IMR-90 (cell line): ENCODE measurements around the gene SCN8A. TPM values are rescaled to one million over a fixed set of nuclear protein-coding genes. Genes with fewer than 3 reads are reported as not detected.

Experiments used
- ATAC-seq: fragments of 200-7000 bp; cut with Tn5 transposase; 2 replicates; pipeline ENCODE4 v1.9.1; 2020; ENCODE audit warnings: low read depth, mild to moderate bottlenecking, moderate library complexity
- BruUV-seq: library from RNA; stranded (reverse); fragments of 400-500 nt; replicated peaks from 2 replicates; lab custom pipeline; 2021; lab: Mats Ljungman, UMichigan
- CTCF ChIA-PET: fragments of 300-600 bp; formaldehyde crosslinking; extraction: SDS; loops from one replicate; lab custom pipeline; 2021; ENCODE audit warnings: antibody characterized with exemption; lab: Yijun Ruan, JAX
- POLR2A ChIA-PET: fragments of 300-600 bp; sonication (Branson Sonifier 250); formaldehyde crosslinking; loops from one replicate; lab custom pipeline; 2022; ENCODE audit warnings: antibody characterized with exemption; ENCODE audit not compliant: unreplicated experiment; lab: Charles Lee
- DNase-seq: peaks from one replicate; pipeline ENCODE4 v3.0.0; 2013
- H2AFZ ChIP-seq: replicated peaks from 2 replicates; pipeline ENCODE3; 2013; ENCODE audit warnings: low read length, mild to moderate bottlenecking; ENCODE audit not compliant: poor library complexity
- H2AK5ac ChIP-seq: 2 replicates; pipeline ENCODE4 v1.6.1; 2013; ENCODE audit warnings: low read depth, low read length, inconsistent platforms
- H2AK9ac ChIP-seq: replicated peaks from 2 replicates; pipeline ENCODE3; 2013; ENCODE audit warnings: mild to moderate bottlenecking, low read depth, low read length, moderate library complexity; ENCODE audit not compliant: poor library complexity
- H2BK120ac ChIP-seq: 2 replicates; pipeline ENCODE4 v1.6.1; 2013; ENCODE audit warnings: low read depth, low read length, inconsistent platforms
- H2BK15ac ChIP-seq: 3 replicates; pipeline ENCODE4 v1.6.1; 2013; ENCODE audit warnings: low read depth, low read length, inconsistent platforms
- H2BK20ac ChIP-seq: 2 replicates; pipeline ENCODE4 v1.6.1; 2013; ENCODE audit warnings: low read depth, mild to moderate bottlenecking, inconsistent platforms, low read length, moderate library complexity
- H2BK5ac ChIP-seq: 2 replicates; pipeline ENCODE4 v1.6.1; 2013; ENCODE audit warnings: mild to moderate bottlenecking, low read depth, low read length, inconsistent platforms; ENCODE audit not compliant: poor library complexity, severe bottlenecking
- H3K14ac ChIP-seq: replicated peaks from 2 replicates; pipeline ENCODE4 v1.6.1; 2013; ENCODE audit warnings: low read depth, low read length, inconsistent platforms
- H3K18ac ChIP-seq: 2 replicates; pipeline ENCODE4 v1.6.1; 2013; ENCODE audit warnings: low read depth, low read length, control low read depth
- H3K23ac ChIP-seq: 2 replicates; pipeline ENCODE4 v1.6.1; 2013; ENCODE audit warnings: low read depth, low read length, inconsistent platforms
- H3K27ac ChIP-seq: 2 replicates; pipeline ENCODE4 v1.5.1; 2013; ENCODE audit warnings: mild to moderate bottlenecking, control low read depth, low read length; ENCODE audit not compliant: insufficient read depth
- H3K27me3 ChIP-seq: 2 replicates; pipeline ENCODE4 v1.6.1; 2013; ENCODE audit warnings: low read length; ENCODE audit not compliant: control insufficient read depth, insufficient read depth
- H3K36me3 ChIP-seq: 2 replicates; pipeline ENCODE4 v1.6.1; 2013; ENCODE audit warnings: low read length, mixed read lengths; ENCODE audit not compliant: control insufficient read depth, insufficient read depth
- H3K4ac ChIP-seq: 2 replicates; pipeline ENCODE4 v1.6.1; 2013; ENCODE audit warnings: low read depth, low read length, inconsistent platforms
- H3K4me1 ChIP-seq: 2 replicates; pipeline ENCODE4 v1.6.1; 2013; ENCODE audit warnings: low read length, mixed read lengths; ENCODE audit not compliant: control insufficient read depth, insufficient read depth
- H3K4me2 ChIP-seq: 2 replicates; pipeline ENCODE4 v1.6.1; 2013; ENCODE audit warnings: low read depth, mild to moderate bottlenecking, control low read depth, low read length, moderate library complexity
- H3K4me3 ChIP-seq: 2 replicates; pipeline ENCODE4 v1.5.1; 2013; ENCODE audit warnings: low read depth, mild to moderate bottlenecking, control low read depth, low read length, moderate library complexity; ENCODE audit not compliant: insufficient read depth
- H3K56ac ChIP-seq: 2 replicates; pipeline ENCODE4 v1.6.1; 2013; ENCODE audit warnings: low read length, inconsistent platforms; ENCODE audit not compliant: insufficient read depth; ENCODE audit errors: extremely low read depth
- H3K79me1 ChIP-seq, 2 experiments: 2 replicates each; pipeline ENCODE4 v1.6.1; 2013; ENCODE audit warnings: low read length in 2 of 2, inconsistent platforms in 1 of 2, low read depth in 1 of 2
- H3K9ac ChIP-seq: 2 replicates; pipeline ENCODE4 v1.6.1; 2013; ENCODE audit warnings: low read depth, low read length, control low read depth
- H3K9me1 ChIP-seq: 2 replicates; pipeline ENCODE4 v1.6.1; 2013; ENCODE audit warnings: low read length, inconsistent platforms; ENCODE audit not compliant: insufficient read depth
- H3K9me3 ChIP-seq: 2 replicates; pipeline ENCODE4 v1.6.1; 2013; ENCODE audit warnings: low read length; ENCODE audit not compliant: control insufficient read depth, insufficient read depth
- H4K20me1 ChIP-seq: 2 replicates; pipeline ENCODE4 v1.6.1; 2013; ENCODE audit warnings: low read length, inconsistent platforms; ENCODE audit not compliant: insufficient read depth
- H4K5ac ChIP-seq: 2 replicates; pipeline ENCODE4 v1.6.1; 2013; ENCODE audit warnings: mild to moderate bottlenecking, low read depth, low read length, control low read depth
- H4K8ac ChIP-seq, 2 experiments: 2 replicates each; pipeline ENCODE4 v1.6.1; 2013; ENCODE audit warnings: low read depth in 2 of 2, low read length in 2 of 2, control low read depth in 1 of 2, inconsistent platforms in 1 of 2
- H4K91ac ChIP-seq: 2 replicates; pipeline ENCODE4 v1.6.1; 2013; ENCODE audit warnings: low read depth, low read length, inconsistent platforms; ENCODE audit not compliant: insufficient read depth
- CTCF ChIP-seq: conservative IDR thresholded peaks from 2 replicates; pipeline ENCODE4 v1.5.1; 2012; ENCODE audit warnings: mild to moderate bottlenecking, low read depth, low read length, improper control_type of control experiment
- RAD21 ChIP-seq: IDR thresholded peaks from 2 replicates; pipeline ENCODE4 v1.6.1; 2012; ENCODE audit warnings: low read length, improper control_type of control experiment
- dilution Hi-C: fragments of 300-500 bp; cut with HindIII; formaldehyde crosslinking; loops from one replicate; pipeline ENCODE4 v1.14.3; 2018; ENCODE audit warnings: low sequenced_read_pairs; ENCODE audit not compliant: unreplicated experiment
- in situ Hi-C: fragments of 300-500 bp; cut with MboI; formaldehyde crosslinking; loops from 3 replicates; pipeline ENCODE4 v1.14.3; 2019; ENCODE audit warnings: low sequenced_read_pairs, inconsistent platforms, mixed read lengths
- intact Hi-C: fragments of 100-400 bp; cut with micrococcal nuclease; formaldehyde crosslinking; loops from 2 replicates; pipeline ENCODE4 v1.10.0; 2022
- polyA plus RNA-seq, 3 experiments: library from polyadenylated mRNA; depleted of rRNA; stranded (reverse); fragments of >200 nt; gene quantifications; 2 replicates each; pipeline ENCODE4 v1.2.3, GENCODE V29; 2012; ENCODE audit warnings: low replicate concordance in 1 of 3
- total RNA-seq: library from RNA; depleted of rRNA; stranded (reverse); fragments of >200 nt; gene quantifications from 2 replicates; pipeline ENCODE4 v1.2.3, GENCODE V29; 2012
- TF ChIP-seq, protein P1 (sequence below): fragments of 150-350 bp; IDR thresholded peaks from 2 replicates; pipeline ENCODE4 v1.6.1; 2017; ENCODE audit warnings: mild to moderate bottlenecking, antibody characterized with exemption, low read length, low read depth

Gene SCN8A
- total and polyA plus RNA-seq, 2 of the 4 experiments (the other 2 are of a cell fraction): 6.9 to 19.7 TPM

DNA sequence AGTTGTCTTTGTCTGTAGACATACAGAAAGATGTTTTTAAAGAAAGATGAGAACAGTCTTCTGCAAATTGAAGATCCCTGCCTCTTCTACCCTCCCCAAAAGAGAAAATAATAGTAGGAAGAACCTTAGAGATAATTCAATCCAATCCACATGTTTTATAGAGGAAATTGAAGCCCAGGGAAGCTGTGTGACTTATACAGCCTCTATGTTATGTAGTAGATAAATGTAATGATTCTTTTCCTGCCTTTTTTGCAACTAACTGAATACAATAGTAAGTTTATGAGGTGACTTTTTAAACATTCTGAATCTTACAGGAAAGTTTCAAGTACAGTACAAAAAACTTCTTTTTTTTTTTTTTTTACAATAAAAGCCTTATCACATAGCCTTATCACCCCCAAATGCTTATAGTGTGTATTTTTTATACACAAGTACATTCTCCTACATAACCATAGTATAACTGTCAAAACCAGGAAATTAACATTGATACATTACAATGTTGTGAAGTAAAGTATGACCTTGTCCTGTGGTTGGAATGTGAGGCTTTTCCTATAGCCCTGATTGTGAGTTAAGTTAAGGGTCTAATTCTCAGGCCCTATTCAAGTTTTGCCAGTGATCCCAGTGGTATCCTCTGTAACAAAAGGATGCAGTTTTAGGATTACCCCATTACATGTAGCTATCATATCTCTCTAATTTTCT lies 163.1 kb downstream of the SCN8A start:
- ChIA-PET POLR2A (no interaction called here), CTCF (no interaction called here)
- Histone ChIP-seq H3K4me3 (no peak overlapping the region), H3K18ac (no peak overlapping the region), H3K4ac (no peak overlapping the region), H4K91ac (no peak overlapping the region), H3K56ac (no peak overlapping the region), H2AK9ac (no peak overlapping the region), H3K4me1 (no peaks in the 10 kb centered on the region), H4K5ac (no peak overlapping the region), H3K9ac (no peak overlapping the region), H4K20me1 (no peaks in the 10 kb centered on the region), H3K27ac (no peak overlapping the region), H3K79me1 (no peaks in the 10 kb centered on the region; a peak in 1 of 4 replicates), H3K9me1 (no peaks in the 10 kb centered on the region), H2BK15ac (no peak overlapping the region), H2AK5ac (no peak overlapping the region), H3K27me3 (no peaks in the 10 kb centered on the region), H2BK120ac (no peak overlapping the region), H4K8ac (no peak overlapping the region), H2BK20ac (no peak overlapping the region), H2BK5ac (no peak overlapping the region), H3K36me3 (0 out of 2 replicates have a peak, but pooled peaks cover 1% of the 10 kb centered on the region), H3K4me2 (no peak overlapping the region), H3K23ac (no peak overlapping the region), H2AFZ (no peak overlapping the region), H3K9me3 (no peaks in the 10 kb centered on the region), H3K14ac (no peak overlapping the region)
- TF ChIP-seq CTCF (no peak), RAD21 (no peak)
- TF ChIP-seq, protein P1, sequence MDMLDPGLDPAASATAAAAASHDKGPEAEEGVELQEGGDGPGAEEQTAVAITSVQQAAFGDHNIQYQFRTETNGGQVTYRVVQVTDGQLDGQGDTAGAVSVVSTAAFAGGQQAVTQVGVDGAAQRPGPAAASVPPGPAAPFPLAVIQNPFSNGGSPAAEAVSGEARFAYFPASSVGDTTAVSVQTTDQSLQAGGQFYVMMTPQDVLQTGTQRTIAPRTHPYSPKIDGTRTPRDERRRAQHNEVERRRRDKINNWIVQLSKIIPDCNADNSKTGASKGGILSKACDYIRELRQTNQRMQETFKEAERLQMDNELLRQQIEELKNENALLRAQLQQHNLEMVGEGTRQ: no peak
- dilution Hi-C loops: no loop called here
- DNase-seq (no peak), ATAC-seq (no peak)
- intact Hi-C loops: no loop called here
- in situ Hi-C loops: no loop called here
- BruUV-seq: no TSS peak
